ENCODE data around the gene GET3. TPM values are rescaled to one million over a fixed set of nuclear protein-coding genes. Genes with fewer than 3 reads are reported as not detected.
A peak's percentile ranks its signal among the peaks of the same experiment; 100 is the strongest.

The GET3 gene
- total RNA-seq, 1 experiment from 2014 or later: 105 TPM

GRCh38 chr19:12751635-12752034, 14.3 kb downstream of the GET3 start, which contains the start of gene BEST2:
TSS of gene BEST2 (plus strand) at chr19:12751791. CDS start at chr19:12752593, 802 bp downstream.
- DNase-seq (ENCODE audit: low spot score): no peak

- no peak for DNase-seq (ENCODE audit: low spot score)
Observed at GRCh38 chr19:12752056-12752781, 14.9 kb downstream of the GET3 start.

- no peak for DNase-seq (ENCODE audit: low spot score)
Observed at GRCh38 chr19:12754465-12755196, 17.3 kb downstream of the GET3 start.

- DNase-seq (ENCODE audit: low spot score): no peak
Observed at GRCh38 chr19:12756150-12756883, 19.0 kb downstream of the GET3 start.

GRCh38 chr19:12757544-12758274, 20.4 kb downstream of the GET3 start:
- DNase-seq (ENCODE audit: low spot score): peak; percentile 67

- no peak for DNase-seq (ENCODE audit: low spot score)
Observed at GRCh38 chr19:12759686-12760085, 22.4 kb downstream of the GET3 start.

GRCh38 chr19:12763100-12763499, 25.8 kb downstream of the GET3 start:
- no peak for DNase-seq (ENCODE audit: low spot score)

GRCh38 chr19:12764698-12765097, 27.4 kb downstream of the GET3 start:
- DNase-seq (ENCODE audit: low spot score): no peak

GRCh38 chr19:12766051-12766521, 28.8 kb downstream of the GET3 start:
- peak; percentile 78 for DNase-seq (ENCODE audit: low spot score)

GRCh38 chr19:12767150-12767549, 29.9 kb downstream of the GET3 start:
- DNase-seq (ENCODE audit: low spot score): no peak

- no peak for DNase-seq (ENCODE audit: low spot score)
Observed at GRCh38 chr19:12767666-12768065, 30.4 kb downstream of the GET3 start.

GRCh38 chr19:12769689-12770088, 32.4 kb downstream of the GET3 start:
- no peak for DNase-seq (ENCODE audit: low spot score)

- DNase-seq (ENCODE audit: low spot score): no peak
Observed at GRCh38 chr19:12770922-12771321, 33.6 kb downstream of the GET3 start.

- no peak for DNase-seq (ENCODE audit: low spot score)
Observed at GRCh38 chr19:12772323-12772722, 35.0 kb downstream of the GET3 start.

GRCh38 chr19:12773571-12773970, 36.3 kb downstream of the GET3 start:
- no peak for DNase-seq (ENCODE audit: low spot score)

- peak; percentile 95 for DNase-seq (ENCODE audit: low spot score)
Observed at GRCh38 chr19:12774588-12775555, 37.6 kb downstream of the GET3 start, which contains the start of gene HOOK2. TSS of gene HOOK2 (minus strand) at chr19:12775552. CDS start at chr19:12775449, 103 bp downstream.

- peak; percentile 76 for DNase-seq (ENCODE audit: low spot score)
Observed at GRCh38 chr19:12777217-12778016, 40.1 kb downstream of the GET3 start.

- DNase-seq (ENCODE audit: low spot score): peak; percentile 63
Observed at GRCh38 chr19:12778017-12778904, 41.0 kb downstream of the GET3 start.

GRCh38 chr19:12778905-12779161, 41.5 kb downstream of the GET3 start:
- DNase-seq (ENCODE audit: low spot score): no peak
